Trophoblast cell (in vitro differentiated cells and primary cell): Measurements from ENCODE around the gene RNF121.

Experiments
- DNase-seq, 2 donors: peaks; one replicate each; pipeline ENCODE4 v3.0.0-alpha.2; 2016
- H2AFZ ChIP-seq: 2 replicates; pipeline ENCODE4 v1.6.1; 2013; ENCODE audit warnings: low read length, moderate library complexity, mild to moderate bottlenecking; ENCODE audit not compliant: insufficient read depth, poor library complexity
- H2AK5ac ChIP-seq: 2 replicates; pipeline ENCODE4 v1.6.1; 2013; ENCODE audit warnings: mild to moderate bottlenecking, low read length
- H2BK120ac ChIP-seq: 2 replicates; pipeline ENCODE4 v1.6.1; 2013; ENCODE audit warnings: low read length, mild to moderate bottlenecking, moderate library complexity; ENCODE audit not compliant: insufficient read depth, poor library complexity
- H2BK12ac ChIP-seq: 2 replicates; pipeline ENCODE4 v1.6.1; 2013; ENCODE audit warnings: mild to moderate bottlenecking, low read length, moderate library complexity
- H2BK5ac ChIP-seq: 2 replicates; pipeline ENCODE4 v1.6.1; 2013; ENCODE audit warnings: low read length, low read depth, moderate library complexity, mild to moderate bottlenecking; ENCODE audit not compliant: poor library complexity
- H3K14ac ChIP-seq: 2 replicates; pipeline ENCODE4 v1.6.1; 2013; ENCODE audit warnings: mild to moderate bottlenecking, low read length
- H3K18ac ChIP-seq: 2 replicates; pipeline ENCODE4 v1.6.1; 2013; ENCODE audit warnings: mild to moderate bottlenecking, low read length
- H3K23ac ChIP-seq: 2 replicates; pipeline ENCODE4 v1.6.1; 2013; ENCODE audit warnings: low read length
- H3K27ac ChIP-seq: 2 replicates; pipeline ENCODE4 v1.5.1; 2013; ENCODE audit warnings: low read depth, mild to moderate bottlenecking, inconsistent platforms, low read length, moderate library complexity
- H3K27me3 ChIP-seq: 2 replicates; pipeline ENCODE4 v1.6.1; 2013; ENCODE audit warnings: inconsistent platforms, mild to moderate bottlenecking, low read length, moderate library complexity; ENCODE audit not compliant: insufficient read depth
- H3K36me3 ChIP-seq, 2 experiments: 1 replicate in 1 of 2; 2 replicates in 1 of 2; pipeline ENCODE4 v1.6.1; 2013; ENCODE audit warnings: low read length in 2 of 2, mild to moderate bottlenecking in 2 of 2, moderate library complexity in 1 of 2; ENCODE audit not compliant: insufficient read depth in 2 of 2, control insufficient read depth in 1 of 2
- H3K4ac ChIP-seq: 2 replicates; pipeline ENCODE4 v1.6.1; 2013; ENCODE audit warnings: low read depth, mild to moderate bottlenecking, low read length, moderate library complexity
- H3K4me1 ChIP-seq, 2 experiments: 1 replicate in 1 of 2; 2 replicates in 1 of 2; pipeline ENCODE4 v1.6.1; 2013; ENCODE audit warnings: low read length in 2 of 2, mild to moderate bottlenecking in 2 of 2, moderate library complexity in 1 of 2; ENCODE audit not compliant: insufficient read depth in 2 of 2, control insufficient read depth in 1 of 2
- H3K4me2 ChIP-seq: 2 replicates; pipeline ENCODE4 v1.6.1; 2013; ENCODE audit warnings: inconsistent platforms, mild to moderate bottlenecking, low read length, moderate library complexity
- H3K4me3 ChIP-seq: 2 replicates; pipeline ENCODE4 v1.5.1; 2013; ENCODE audit warnings: mild to moderate bottlenecking, low read depth, low read length, inconsistent platforms
- H3K79me1 ChIP-seq: one replicate; pipeline ENCODE4 v1.6.1; 2013; ENCODE audit warnings: low read length
- H3K79me2 ChIP-seq: 2 replicates; pipeline ENCODE4 v1.6.1; 2013; ENCODE audit warnings: low read length, mild to moderate bottlenecking; ENCODE audit not compliant: control insufficient read depth, insufficient read depth, poor library complexity
- H3K9ac ChIP-seq: 2 replicates; pipeline ENCODE4 v1.6.1; 2013; ENCODE audit warnings: mild to moderate bottlenecking, low read length
- H3K9me3 ChIP-seq: 2 replicates; pipeline ENCODE4 v1.6.1; 2013; ENCODE audit warnings: low read depth, mild to moderate bottlenecking, control low read depth, inconsistent platforms, low read length; ENCODE audit not compliant: insufficient read depth
- H4K12ac ChIP-seq: 2 replicates; pipeline ENCODE4 v1.6.1; 2013; ENCODE audit warnings: low read depth, mild to moderate bottlenecking, low read length, moderate library complexity
- H4K8ac ChIP-seq: 2 replicates; pipeline ENCODE4 v1.6.1; 2013; ENCODE audit warnings: low read depth, mild to moderate bottlenecking, low read length, moderate library complexity
- H4K91ac ChIP-seq: one replicate; pipeline ENCODE4 v1.6.1; 2013; ENCODE audit warnings: low read depth, mild to moderate bottlenecking, low read length, moderate library complexity
- WGBS: extraction: QIAGEN DNeasy Blood & Tissue Kit; methylation state at CpG from one replicate; pipeline ENCODE4 v1.1.7; 2013; ENCODE audit warnings: missing lambda C conversion rate; ENCODE audit not compliant: insufficient read length, insufficient coverage; ENCODE audit errors: extremely low coverage; 5-methylcytosine and 5-hydroxymethylcytosine counted together

RNF121 gene

GRCh38 chr11:72006309-72007088 lies 77.7 kb downstream of the RNF121 start:
- no peak overlapping the region for H2BK120ac ChIP-seq
- no peak overlapping the region for H4K8ac ChIP-seq
- no peak overlapping the region for H3K23ac ChIP-seq
- H4K91ac ChIP-seq, result no peak overlapping the region
- H3K4ac ChIP-seq, result no peak overlapping the region
- no peaks in the 10 kb centered on the region for H3K79me2 ChIP-seq
- H4K12ac ChIP-seq, result no peak overlapping the region
- no peaks in the 10 kb centered on the region for H3K9me3 ChIP-seq
- no peak overlapping the region for H3K4me2 ChIP-seq
- H3K4me3 ChIP-seq, result no peak overlapping the region
- H2AFZ ChIP-seq, result no peak overlapping the region
- no peak overlapping the region for H3K9ac ChIP-seq
- no peak for DNase-seq
- no peaks in the 10 kb centered on the region for H3K27me3 ChIP-seq
- H3K27ac ChIP-seq, result no peak overlapping the region
- H2BK5ac ChIP-seq, result no peak overlapping the region
- no peak overlapping the region for H3K14ac ChIP-seq
- no peaks in the 10 kb centered on the region for H3K4me1 ChIP-seq
- no peak overlapping the region for H3K18ac ChIP-seq
- H3K36me3 ChIP-seq, result peaks cover 88 to 95% of the 10 kb centered on the region in 2 experiments
- no peak overlapping the region for H2BK12ac ChIP-seq
- no peaks in the 10 kb centered on the region for H3K79me1 ChIP-seq
- H2AK5ac ChIP-seq, result no peak overlapping the region
- no CpG with 5 or more reads among the region's 8 CpGs for WGBS

- no peak overlapping the region for H3K4me3 ChIP-seq
- H2BK5ac ChIP-seq, result no peak overlapping the region
- H4K12ac ChIP-seq, result no peak overlapping the region
- H2AK5ac ChIP-seq, result no peak overlapping the region
- H3K14ac ChIP-seq, result no peak overlapping the region
- H3K79me1 ChIP-seq, result no peaks in the 10 kb centered on the region
- H3K9me3 ChIP-seq, result no peaks in the 10 kb centered on the region
- H3K4ac ChIP-seq, result no peak overlapping the region
- no CpG with 5 or more reads among the region's 15 CpGs for WGBS
- no peak overlapping the region for H4K8ac ChIP-seq
- no peaks in the 10 kb centered on the region for H3K4me1 ChIP-seq
- no peak overlapping the region for H2BK120ac ChIP-seq
- no peaks in the 10 kb centered on the region for H3K27me3 ChIP-seq
- H3K9ac ChIP-seq, result no peak overlapping the region
- no peak overlapping the region for H2BK12ac ChIP-seq
- H4K91ac ChIP-seq, result no peak overlapping the region
- no peak overlapping the region for H3K23ac ChIP-seq
- no peak overlapping the region for H3K18ac ChIP-seq
- H3K36me3 ChIP-seq, result peaks cover 88 to 95% of the 10 kb centered on the region in 2 experiments
- H2AFZ ChIP-seq, result no peak overlapping the region
- DNase-seq, result no peak
- H3K79me2 ChIP-seq, result no peaks in the 10 kb centered on the region
- no peak overlapping the region for H3K27ac ChIP-seq
- no peak overlapping the region for H3K4me2 ChIP-seq
These were observed 78.2 kb downstream of the RNF121 start for GRCh38 chr11:72007089-72007476.

- no peaks in the 10 kb centered on the region for H3K79me2 ChIP-seq
- no peak overlapping the region for H3K4ac ChIP-seq
- no peak overlapping the region for H2BK5ac ChIP-seq
- H3K9ac ChIP-seq, result no peak overlapping the region
- H3K9me3 ChIP-seq, result no peaks in the 10 kb centered on the region
- H3K18ac ChIP-seq, result no peak overlapping the region
- H3K4me2 ChIP-seq, result no peak overlapping the region
- H4K8ac ChIP-seq, result no peak overlapping the region
- no peak overlapping the region for H3K27ac ChIP-seq
- H4K91ac ChIP-seq, result no peak overlapping the region
- no peak overlapping the region for H4K12ac ChIP-seq
- H3K79me1 ChIP-seq, result no peaks in the 10 kb centered on the region
- no peaks in the 10 kb centered on the region for H3K4me1 ChIP-seq
- no peak overlapping the region for H2BK12ac ChIP-seq
- no peak overlapping the region for H3K23ac ChIP-seq
- no peak overlapping the region for H2AFZ ChIP-seq
- H3K27me3 ChIP-seq, result no peaks in the 10 kb centered on the region
- no CpG with 5 or more reads among the region's 5 CpGs for WGBS
- H3K36me3 ChIP-seq, result peaks cover 88 to 95% of the 10 kb centered on the region in 2 experiments
- H3K14ac ChIP-seq, result no peak overlapping the region
- no peak overlapping the region for H3K4me3 ChIP-seq
- DNase-seq, result no peak
- H2AK5ac ChIP-seq, result no peak overlapping the region
- no peak overlapping the region for H2BK120ac ChIP-seq
These were observed 78.7 kb downstream of the RNF121 start for GRCh38 chr11:72007587-72007986.

GRCh38 chr11:72008728-72009127 lies 79.9 kb downstream of the RNF121 start:
- H2AK5ac ChIP-seq, result no peak overlapping the region
- no peak overlapping the region for H3K14ac ChIP-seq
- H2BK120ac ChIP-seq, result no peak overlapping the region
- no peaks in the 10 kb centered on the region for H3K79me1 ChIP-seq
- H3K9ac ChIP-seq, result no peak overlapping the region
- no peak overlapping the region for H3K18ac ChIP-seq
- no peak overlapping the region for H4K91ac ChIP-seq
- no peaks in the 10 kb centered on the region for H3K4me1 ChIP-seq
- no peak overlapping the region for H2BK5ac ChIP-seq
- no peak overlapping the region for H2BK12ac ChIP-seq
- H3K4ac ChIP-seq, result no peak overlapping the region
- no peaks in the 10 kb centered on the region for H3K27me3 ChIP-seq
- H2AFZ ChIP-seq, result no peak overlapping the region
- H3K79me2 ChIP-seq, result no peaks in the 10 kb centered on the region
- WGBS, result no CpG with 5 or more reads among the region's 7 CpGs
- DNase-seq, result no peak
- no peak overlapping the region for H4K12ac ChIP-seq
- peaks cover 90 to 96% of the 10 kb centered on the region in 2 experiments for H3K36me3 ChIP-seq
- H3K27ac ChIP-seq, result no peak overlapping the region
- no peak overlapping the region for H3K4me2 ChIP-seq
- H3K4me3 ChIP-seq, result no peak overlapping the region
- H3K9me3 ChIP-seq, result peaks cover under 1% of the 10 kb centered on the region
- no peak overlapping the region for H3K23ac ChIP-seq
- no peak overlapping the region for H4K8ac ChIP-seq
